Gastrocnemius medialis (tissue), 4 donors: ENCODE measurements around the gene POLR3C.

Source experiments
- CTCF ChIP-seq, 5 experiments: fragments of 450-650 bp in 3 of 5; fragments of 200-600 bp in 2 of 5; sonication (generic) in 2 of 5; IDR thresholded peaks in 4 of 5; conservative IDR thresholded peaks in 1 of 5; 1 replicate in 4 of 5; 2 replicates in 1 of 5; pipeline ENCODE4 v1.5.1; 2016 to 2019; ENCODE audit warnings: antibody characterized with exemption in 5 of 5, mild to moderate bottlenecking in 3 of 5, moderate library complexity in 3 of 5
- POLR2A ChIP-seq, 2 donors: fragments of 450-650 bp; IDR thresholded peaks; one replicate each; pipeline ENCODE4 v1.6.1; 2017; ENCODE audit warnings: antibody characterized with exemption in 2 of 2, mild to moderate bottlenecking in 2 of 2, moderate library complexity in 2 of 2

GRCh38 chr1:145796753-145797152, 27.2 kb upstream of the POLR3C start:
- TF ChIP-seq POLR2A (IDR thresholded peaks at IDR 0.05) (no peak), CTCF (IDR thresholded peaks at IDR 0.05 in 4 of 5, conservative IDR thresholded peaks at IDR 0.05 in 1 of 5) (no peak)
